ENCODE results near the gene RSKR.

RSKR gene

GRCh38 chr17:28644787-28645575, 31.0 kb upstream of the RSKR start, which contains the start of gene BLTP2:
TSS of gene BLTP2 (minus strand) at chr17:28645158. CDS start at chr17:28645056, 102 bp downstream.
- ATAC-seq (ENCODE audit: low read depth), result peak; percentile 98
- DNase-seq (ENCODE audit: low spot score), result peak; percentile 94
- H3K36me3 ChIP-seq (ENCODE audit: low read depth), result peaks cover 49% of the 10 kb centered on the region
- H3K27ac ChIP-seq (ENCODE audit: poor library complexity, severe bottlenecking), result peak within 1 kb of the TSS; percentile 48
- H3K27me3 ChIP-seq (ENCODE audit: insufficient read depth, poor library complexity, severe bottlenecking), result no peaks in the 10 kb centered on the region
- peaks cover 8% of the 10 kb centered on the region for H3K4me1 ChIP-seq (ENCODE audit: insufficient read depth, poor library complexity, severe bottlenecking)
- no peak for TF ChIP-seq CTCF (IDR thresholded peaks at IDR 0.05; ENCODE audit: poor library complexity, severe bottlenecking)
- peak within 1 kb of the TSS; percentile 39 for H3K4me3 ChIP-seq (ENCODE audit: severe bottlenecking)
- no peaks in the 10 kb centered on the region for H3K9me3 ChIP-seq (ENCODE audit: severe bottlenecking)

- Histone ChIP-seq H3K36me3 (ENCODE audit: low read depth) (peaks cover 54% of the 10 kb centered on the region), H3K4me1 (ENCODE audit: insufficient read depth, poor library complexity, severe bottlenecking) (peaks cover 8% of the 10 kb centered on the region), H3K4me3 (ENCODE audit: severe bottlenecking) (peak overlapping the region; percentile 39), H3K27me3 (ENCODE audit: insufficient read depth, poor library complexity, severe bottlenecking) (no peaks in the 10 kb centered on the region), H3K9me3 (ENCODE audit: severe bottlenecking) (no peaks in the 10 kb centered on the region), H3K27ac (ENCODE audit: poor library complexity, severe bottlenecking) (peak overlapping the region; percentile 48)
- no peak for ATAC-seq (ENCODE audit: low read depth)
- no peak for DNase-seq (ENCODE audit: low spot score)
- TF ChIP-seq CTCF (IDR thresholded peaks at IDR 0.05; ENCODE audit: poor library complexity, severe bottlenecking), result peak; percentile 53
Measured at GRCh38 chr17:28643983-28644786, 30.2 kb upstream of the RSKR start.

GRCh38 chr17:28641579-28641978, 27.6 kb upstream of the RSKR start:
- no peaks in the 10 kb centered on the region for H3K9me3 ChIP-seq (ENCODE audit: severe bottlenecking)
- H3K4me3 ChIP-seq (ENCODE audit: severe bottlenecking), result no peak overlapping the region
- peaks cover 75% of the 10 kb centered on the region for H3K36me3 ChIP-seq (ENCODE audit: low read depth)
- no peak overlapping the region for H3K27ac ChIP-seq (ENCODE audit: poor library complexity, severe bottlenecking)
- DNase-seq (ENCODE audit: low spot score) (no peak), ATAC-seq (ENCODE audit: low read depth) (no peak)
- TF ChIP-seq CTCF (IDR thresholded peaks at IDR 0.05; ENCODE audit: poor library complexity, severe bottlenecking), result no peak
- H3K27me3 ChIP-seq (ENCODE audit: insufficient read depth, poor library complexity, severe bottlenecking), result no peaks in the 10 kb centered on the region
- H3K4me1 ChIP-seq (ENCODE audit: insufficient read depth, poor library complexity, severe bottlenecking), result peaks cover 8% of the 10 kb centered on the region

GRCh38 chr17:28635506-28635905, 21.5 kb upstream of the RSKR start:
- TF ChIP-seq CTCF (IDR thresholded peaks at IDR 0.05; ENCODE audit: poor library complexity, severe bottlenecking), result no peak
- Histone ChIP-seq H3K4me3 (ENCODE audit: severe bottlenecking) (no peak overlapping the region), H3K36me3 (ENCODE audit: low read depth) (peaks cover 100% of the 10 kb centered on the region), H3K27me3 (ENCODE audit: insufficient read depth, poor library complexity, severe bottlenecking) (no peaks in the 10 kb centered on the region), H3K4me1 (ENCODE audit: insufficient read depth, poor library complexity, severe bottlenecking) (no peaks in the 10 kb centered on the region), H3K9me3 (ENCODE audit: severe bottlenecking) (no peaks in the 10 kb centered on the region), H3K27ac (ENCODE audit: poor library complexity, severe bottlenecking) (no peak overlapping the region)
- 0 out of 3 replicates have a peak, but pooled peaks have one; percentile 14 for ATAC-seq (ENCODE audit: low read depth)
- DNase-seq (ENCODE audit: low spot score), result no peak

Data from RWPE2 (cell line).